GM10266 (cell line): ENCODE measurements around the gene ANGEL2.

Experiments used
- DNase-seq: peaks from one replicate; pipeline ENCODE4 v3.0.0; 2012; ENCODE audit errors: extremely low spot score
- CTCF ChIP-seq: IDR thresholded peaks from 2 replicates; pipeline ENCODE4 v1.5.1; 2012; ENCODE audit warnings: mild to moderate bottlenecking, low read depth; ENCODE audit not compliant: control insufficient read depth, insufficient read depth; ENCODE audit errors: missing control alignments

ANGEL2 gene

GRCh38 chr1:212949771-212950170 lies 65.9 kb downstream of the ANGEL2 start:
- DNase-seq: no peak
- TF ChIP-seq CTCF: no peak

- DNase-seq: no peak
- no peak for TF ChIP-seq CTCF
Measured at GRCh38 chr1:212946872-212947271, 68.8 kb downstream of the ANGEL2 start.

GRCh38 chr1:212945463-212946160 lies 70.1 kb downstream of the ANGEL2 start:
- TF ChIP-seq CTCF: no peak
- no peak for DNase-seq

GRCh38 chr1:212945056-212945455 lies 70.6 kb downstream of the ANGEL2 start:
- TF ChIP-seq CTCF: no peak
- no peak for DNase-seq

GRCh38 chr1:212944229-212944901 lies 71.3 kb downstream of the ANGEL2 start:
- no peak for TF ChIP-seq CTCF
- DNase-seq: no peak

- DNase-seq: no peak
- TF ChIP-seq CTCF: no peak
Measured at GRCh38 chr1:212943393-212943710, 72.3 kb downstream of the ANGEL2 start.

- no peak for TF ChIP-seq CTCF
- DNase-seq: no peak
Measured at GRCh38 chr1:212942679-212943392, 72.8 kb downstream of the ANGEL2 start.
